HG03064 (cell line): ENCODE measurements around the gene ASCL5.

Experiments
- ATAC-seq: cut with Tn5 transposase; IDR thresholded peaks from one replicate; pipeline ENCODE4 v1.9.1; 2021; ENCODE audit warnings: low read depth; ENCODE audit not compliant: unreplicated experiment

Gene ASCL5

GRCh38 chr1:201090541-201090940 lies 36.4 kb downstream of the ASCL5 start:
- ATAC-seq = no peak

GRCh38 chr1:201089596-201089995 lies 37.4 kb downstream of the ASCL5 start:
- no peak for ATAC-seq

GRCh38 chr1:201088901-201089525 lies 38.0 kb downstream of the ASCL5 start:
- no peak for ATAC-seq

- no peak for ATAC-seq
Measured at GRCh38 chr1:201088395-201088794, 38.6 kb downstream of the ASCL5 start.

- no peak for ATAC-seq
Measured at GRCh38 chr1:201085902-201086735, 40.9 kb downstream of the ASCL5 start.

GRCh38 chr1:201084295-201084694 lies 42.7 kb downstream of the ASCL5 start:
- ATAC-seq = no peak

- no peak for ATAC-seq
Measured at GRCh38 chr1:201083741-201084140, 43.2 kb downstream of the ASCL5 start.

DNA sequence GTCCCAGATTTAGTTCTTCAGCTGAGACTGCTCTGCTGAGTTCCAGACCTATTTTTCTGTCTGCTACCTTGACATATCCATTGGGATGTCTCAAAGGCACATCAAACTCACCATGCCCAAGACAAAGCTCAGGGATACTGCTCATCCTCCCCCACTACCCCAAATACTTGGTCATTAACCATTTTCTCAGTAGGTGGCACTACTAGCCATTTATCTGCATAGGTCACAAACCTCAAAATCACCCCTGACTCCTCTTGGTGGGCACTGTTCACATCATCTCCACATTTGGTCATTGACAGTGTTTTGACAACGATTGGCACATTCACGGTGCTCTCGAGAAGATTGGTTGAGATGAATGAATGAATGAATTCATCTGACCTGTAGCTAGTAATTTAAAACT lies 46.8 kb downstream of the ASCL5 start:
- no peak for ATAC-seq

GRCh38 chr1:201077736-201078135 lies 49.2 kb downstream of the ASCL5 start:
- no peak for ATAC-seq

- no peak for ATAC-seq
Measured at GRCh38 chr1:201077116-201077515, 49.9 kb downstream of the ASCL5 start.

DNA sequence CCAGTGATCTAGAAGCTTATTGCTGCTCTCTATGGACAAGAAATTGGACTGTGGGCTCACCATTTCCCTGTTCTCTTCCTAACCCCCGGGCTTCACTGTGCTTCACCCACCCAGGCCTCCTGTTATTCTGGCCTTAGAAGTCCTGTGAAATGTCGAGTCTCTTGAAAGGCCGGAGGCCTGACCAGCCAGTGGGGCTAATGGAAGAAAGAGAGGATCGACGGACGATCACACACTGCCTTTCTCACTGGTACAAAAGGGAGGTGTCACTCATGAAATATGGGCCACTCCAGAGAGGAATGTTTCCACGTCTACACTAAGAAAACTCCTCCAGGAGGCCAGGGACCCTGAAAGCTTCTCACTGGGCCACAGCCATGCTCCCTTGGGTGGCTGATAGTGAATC lies 50.9 kb downstream of the ASCL5 start:
- ATAC-seq = no peak

DNA sequence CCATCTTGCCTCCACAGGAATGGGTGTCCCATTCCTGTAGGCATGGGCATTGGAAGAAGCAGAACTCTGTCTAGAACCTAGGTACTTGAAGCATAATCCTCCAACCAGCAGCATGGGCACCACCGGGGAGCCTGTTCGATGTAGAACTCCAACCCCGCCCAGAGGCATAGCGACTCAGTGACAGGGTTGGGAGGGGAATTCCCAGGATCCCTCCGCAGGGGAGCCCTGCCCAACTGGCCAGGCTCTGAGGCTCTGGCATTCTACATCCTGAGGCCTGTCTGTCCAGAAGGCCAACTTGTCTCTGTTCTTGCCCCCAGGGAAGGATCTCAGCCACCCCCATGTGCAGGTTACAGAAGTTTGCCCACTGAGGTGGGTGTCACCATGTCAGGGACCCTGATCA lies 53.0 kb downstream of the ASCL5 start:
- no peak for ATAC-seq

DNA sequence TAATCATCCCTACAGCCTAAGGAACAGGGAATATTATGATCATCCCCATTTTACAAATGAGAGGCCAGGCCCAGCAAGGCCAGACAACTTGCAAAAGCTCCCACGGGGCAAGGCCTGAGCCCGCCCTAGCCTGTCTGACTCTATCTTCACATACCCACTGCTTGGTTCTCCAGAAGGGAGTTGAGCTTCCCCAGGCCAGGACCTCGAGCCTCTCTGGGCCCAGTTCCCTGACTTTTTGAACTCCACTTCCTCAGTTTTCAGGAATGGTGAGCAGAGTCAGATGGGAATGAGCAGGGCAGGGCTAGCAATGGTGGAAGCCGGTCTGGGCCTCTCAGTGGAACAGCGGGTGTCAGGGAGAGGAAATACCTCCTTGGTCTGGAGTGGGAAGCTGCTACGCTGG lies 54.1 kb downstream of the ASCL5 start:
- ATAC-seq = no peak

DNA sequence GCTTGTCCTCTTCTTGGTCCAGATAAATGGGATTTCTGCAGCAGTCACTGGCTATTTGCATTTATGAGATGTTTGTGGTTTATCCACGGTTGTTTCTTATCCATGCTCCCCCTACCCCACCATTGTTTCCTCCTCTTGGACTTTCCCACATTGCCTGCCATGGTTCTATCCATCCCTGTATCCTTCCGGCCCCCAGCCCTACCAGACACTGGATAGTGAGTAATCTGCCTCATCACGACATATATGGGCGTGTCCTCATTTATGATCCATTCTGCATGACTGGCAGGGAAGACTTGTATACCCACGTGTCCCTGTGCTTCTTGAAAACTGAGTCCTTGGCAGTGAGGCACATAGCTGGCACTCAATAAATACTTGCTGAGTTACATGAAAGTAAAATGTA lies 54.8 kb downstream of the ASCL5 start:
- ATAC-seq = no peak

- ATAC-seq = no peak
Measured at GRCh38 chr1:201069636-201070035, 57.3 kb downstream of the ASCL5 start.

- no peak for ATAC-seq
Measured at GRCh38 chr1:201068976-201069375, 58.0 kb downstream of the ASCL5 start.

DNA sequence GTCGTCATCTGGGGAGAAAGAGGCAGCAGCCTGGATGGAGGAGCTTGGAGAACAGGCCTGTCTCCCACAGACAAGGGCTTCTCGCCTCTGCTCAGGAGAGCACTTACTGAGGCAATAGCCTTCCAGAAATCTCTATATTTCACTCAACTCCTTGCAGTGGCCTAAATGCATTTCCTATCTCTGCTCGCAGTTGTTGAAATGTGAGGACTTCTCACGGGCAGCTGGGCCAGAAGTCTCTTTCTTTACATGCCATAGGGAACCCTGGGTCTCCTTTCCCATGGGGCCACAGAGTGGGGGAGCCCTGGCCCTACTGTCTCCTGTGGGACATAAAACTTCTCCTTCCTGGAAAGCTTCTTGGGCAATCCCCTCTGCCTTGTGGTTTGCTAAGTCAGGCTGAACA lies 60.0 kb downstream of the ASCL5 start:
- ATAC-seq = no peak

DNA sequence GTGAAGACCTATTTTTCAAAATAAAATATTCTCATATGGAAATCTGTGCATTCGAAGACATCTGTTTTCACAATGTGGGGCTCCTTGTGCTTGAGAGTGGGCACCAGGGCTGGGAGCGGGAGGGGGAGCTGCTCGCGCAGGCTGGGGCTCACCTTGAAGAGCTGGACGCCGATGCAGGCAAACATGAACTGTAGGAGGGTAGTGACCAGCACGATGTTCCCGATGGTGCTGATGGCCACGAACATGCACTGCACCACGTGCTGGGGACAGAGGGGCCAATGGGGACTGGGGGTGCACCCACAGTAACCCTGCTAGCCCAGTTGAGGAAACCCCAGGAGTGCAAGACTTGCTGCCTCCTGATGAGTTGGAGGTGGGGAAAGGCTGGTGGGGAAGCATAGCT lies 61.3 kb downstream of the ASCL5 start:
- ATAC-seq = no peak

DNA sequence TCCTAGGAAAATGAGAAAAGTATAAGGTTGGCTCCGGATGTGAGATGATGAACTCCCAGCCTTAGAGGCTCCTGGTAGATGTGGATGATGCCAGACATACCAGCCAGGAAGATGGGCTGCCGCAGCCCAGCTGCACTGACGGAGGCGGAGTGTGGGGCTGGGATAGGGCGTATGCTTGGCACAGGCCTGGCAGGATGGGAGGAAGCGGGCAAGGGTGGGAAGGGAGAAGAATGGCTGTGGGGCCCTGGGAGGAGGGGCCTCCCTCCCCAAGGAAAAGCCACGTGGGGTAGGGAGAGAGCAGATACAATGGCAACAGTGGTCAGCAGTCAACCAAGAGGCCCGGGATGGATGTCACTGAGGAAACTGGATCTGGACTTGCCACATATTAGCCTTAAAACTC lies 62.2 kb downstream of the ASCL5 start:
- ATAC-seq = no peak
